Breast epithelium (tissue), 3 donors: ENCODE data around the gene VPS13A.

Experiments used
- CTCF ChIP-seq, 3 donors: fragments of 450-650 bp; IDR thresholded peaks; one replicate each; pipeline ENCODE4 v1.5.1; 2016 to 2017; ENCODE audit warnings: antibody characterized with exemption in 3 of 3, mild to moderate bottlenecking in 3 of 3, moderate library complexity in 3 of 3
- POLR2A ChIP-seq: fragments of 450-650 bp; IDR thresholded peaks from one replicate; pipeline ENCODE4 v1.6.1; 2016; ENCODE audit warnings: antibody characterized with exemption, mild to moderate bottlenecking, moderate library complexity

GRCh38 chr9:77325058-77325457 lies 147.7 kb downstream of the VPS13A start:
- TF ChIP-seq CTCF (IDR thresholded peaks at IDR 0.05) (no peak), POLR2A (no peak)
